Measurements from ENCODE around the gene ATF1.

GRCh38 chr12:50825372-50825838 lies 61.5 kb downstream of the ATF1 start:
- TF ChIP-seq POLR2A (IDR thresholded peaks at IDR 0.05) (no peak), CTCF (IDR thresholded peaks at IDR 0.05) (peak; percentile 16 to 84 (median 75))
